HepG2 (cell line): Measurements from ENCODE around the gene DPP6.

Experiments used
- NR2C2 ChIP-seq: sonication (generic); formaldehyde crosslinking; IDR thresholded peaks from 2 replicates; pipeline ENCODE4 v1.4.0; 2020; ENCODE audit warnings: missing genetic modification reagents, mild to moderate bottlenecking, moderate library complexity, borderline replicate concordance
- POLR2A ChIP-seq, 2 experiments: IDR thresholded peaks; 2 replicates each; pipeline ENCODE4 v1.6.1; 2011; ENCODE audit warnings: low read depth in 2 of 2, low read length in 2 of 2, mild to moderate bottlenecking in 1 of 2, moderate library complexity in 1 of 2; ENCODE audit not compliant: insufficient read depth in 1 of 2
- TAF1 ChIP-seq: sonication (generic); formaldehyde crosslinking; IDR thresholded peaks from 2 replicates; pipeline ENCODE4 v1.4.0; 2020; ENCODE audit warnings: missing genetic modification reagents

- TF ChIP-seq TAF1 (no peak), POLR2A (IDR thresholded peaks at IDR 0.05; ENCODE audit: insufficient read depth in 1 of 2, low read depth in 2 of 2, low read length in 2 of 2) (no peak), NR2C2 (no peak)
Measured at GRCh38 chr7:154512121-154512833, 460.1 kb downstream of the DPP6 start.
